HEK293 (cell line): Measurements from ENCODE around the gene ANO3.
"Not testable (repeated sequence)": the region's sequence is repeated elsewhere in the genome, so short reads cannot be mapped to it uniquely, and the experiment has no call there.

Experiments used
- CTCF ChIA-PET: fragments of 350-600 bp; formaldehyde crosslinking; extraction: SDS; loops from one replicate; lab custom pipeline; 2021; ENCODE audit warnings: antibody characterized with exemption; lab: Yijun Ruan, JAX
- POLR2A ChIA-PET: fragments of 300-600 bp; formaldehyde crosslinking; extraction: SDS; loops from one replicate; lab custom pipeline; 2020; ENCODE audit warnings: antibody characterized with exemption, inconsistent platforms; lab: Yijun Ruan, JAX
- H3K27ac ChIP-seq: fragments of 200-500 bp; sonication (Bioruptor generic); 2 replicates; pipeline ENCODE4 v1.5.1; 2014; ENCODE audit warnings: low read depth, low read length, control low read depth, inconsistent platforms; ENCODE audit errors: extremely low read depth
- H3K36me3 ChIP-seq, 2 experiments: fragments of 200-500 bp in 1 of 2; sonication (Bioruptor generic) in 1 of 2; 1 replicate in 1 of 2; 2 replicates in 1 of 2; pipeline ENCODE4 v1.5.1; 2014 to 2017; ENCODE audit warnings: inconsistent platforms in 2 of 2, low read length in 2 of 2; ENCODE audit not compliant: control insufficient read depth in 2 of 2, insufficient read depth in 1 of 2
- H3K4me1 ChIP-seq: fragments of 200-500 bp; sonication (Bioruptor generic); 2 replicates; pipeline ENCODE4 v1.5.1; 2014; ENCODE audit warnings: mild to moderate bottlenecking, low read length, inconsistent platforms; ENCODE audit not compliant: control insufficient read depth, insufficient read depth
- H3K4me3 ChIP-seq: 2 replicates; pipeline ENCODE4 v1.5.1; 2011; ENCODE audit warnings: low read depth, mild to moderate bottlenecking, control low read depth, low read length, moderate library complexity
- H3K9me3 ChIP-seq: fragments of 200-500 bp; sonication (Bioruptor generic); 2 replicates; pipeline ENCODE4 v1.5.1; 2014; ENCODE audit warnings: low read depth, low read length, inconsistent platforms; ENCODE audit not compliant: control insufficient read depth, insufficient read depth
- AEBP2 ChIP-seq: fragments of 450-650 bp; formaldehyde crosslinking; IDR thresholded peaks from 2 replicates; pipeline ENCODE4 v1.5.1; 2016; ENCODE audit warnings: missing biosample characterization, missing genetic modification characterization, borderline replicate concordance
- GFI1B ChIP-seq: fragments of 450-650 bp; formaldehyde crosslinking; IDR thresholded peaks from 2 replicates; pipeline ENCODE4 v1.5.1; 2016; ENCODE audit warnings: missing biosample characterization, missing genetic modification characterization
- HOXD13 ChIP-seq: sonication (generic); formaldehyde crosslinking; IDR thresholded peaks from 2 replicates; pipeline ENCODE4 v1.8.0; 2022; ENCODE audit warnings: missing genetic modification reagents, borderline replicate concordance
- PRDM10 ChIP-seq: fragments of 450-650 bp; formaldehyde crosslinking; IDR thresholded peaks from 2 replicates; pipeline ENCODE4 v1.5.1; 2016; ENCODE audit warnings: missing biosample characterization, missing genetic modification characterization
- RBAK ChIP-seq: fragments of 450-650 bp; formaldehyde crosslinking; IDR thresholded peaks from 2 replicates; pipeline ENCODE4 v1.5.1; 2016; ENCODE audit warnings: missing biosample characterization, missing genetic modification characterization
- TCF7L2 ChIP-seq: IDR thresholded peaks from 2 replicates; pipeline ENCODE4 v1.6.1; 2011; ENCODE audit warnings: low read depth, mild to moderate bottlenecking, inconsistent platforms, low read length, moderate library complexity, borderline replicate concordance
- ZBTB17 ChIP-seq: fragments of 450-650 bp; formaldehyde crosslinking; IDR thresholded peaks from 2 replicates; pipeline ENCODE4 v1.5.1; 2016; ENCODE audit warnings: missing biosample characterization, missing genetic modification characterization
- ZIC2 ChIP-seq: fragments of 450-650 bp; formaldehyde crosslinking; IDR thresholded peaks from 2 replicates; pipeline ENCODE4 v1.5.1; 2016; ENCODE audit warnings: missing biosample characterization, missing genetic modification characterization
- ZNF174 ChIP-seq: fragments of 450-650 bp; formaldehyde crosslinking; IDR thresholded peaks from 2 replicates; pipeline ENCODE4 v1.5.0; 2017; ENCODE audit warnings: missing biosample characterization, mild to moderate bottlenecking, missing genetic modification characterization
- ZNF2 ChIP-seq: fragments of 450-650 bp; formaldehyde crosslinking; IDR thresholded peaks from 2 replicates; pipeline ENCODE4 v1.5.1; 2016; ENCODE audit warnings: missing biosample characterization, missing genetic modification characterization
- ZNF221 ChIP-seq: fragments of 450-650 bp; formaldehyde crosslinking; IDR thresholded peaks from 2 replicates; pipeline ENCODE4 v1.5.1; 2017; ENCODE audit warnings: missing biosample characterization, missing genetic modification characterization, borderline replicate concordance
- ZNF248 ChIP-seq: fragments of 450-650 bp; formaldehyde crosslinking; IDR thresholded peaks from 2 replicates; pipeline ENCODE4 v1.5.1; 2017; ENCODE audit warnings: missing biosample characterization, missing genetic modification characterization
- ZNF280D ChIP-seq: fragments of 450-650 bp; formaldehyde crosslinking; IDR thresholded peaks from 2 replicates; pipeline ENCODE4 v1.5.1; 2016; ENCODE audit warnings: missing biosample characterization, missing genetic modification characterization
- ZNF311 ChIP-seq: fragments of 450-650 bp; formaldehyde crosslinking; IDR thresholded peaks from 2 replicates; pipeline ENCODE4 v1.5.1; 2017; ENCODE audit warnings: missing biosample characterization, missing genetic modification characterization, borderline replicate concordance
- ZNF324 ChIP-seq: fragments of 450-650 bp; formaldehyde crosslinking; IDR thresholded peaks from 2 replicates; pipeline ENCODE4 v1.5.1; 2016; ENCODE audit warnings: missing biosample characterization, missing genetic modification characterization
- ZNF423 ChIP-seq: fragments of 450-650 bp; formaldehyde crosslinking; IDR thresholded peaks from 2 replicates; pipeline ENCODE4 v1.5.1; 2016; ENCODE audit warnings: missing biosample characterization, missing genetic modification characterization
- ZNF530 ChIP-seq: fragments of 450-650 bp; formaldehyde crosslinking; IDR thresholded peaks from 2 replicates; pipeline ENCODE4 v1.5.1; 2016; ENCODE audit warnings: low read depth, missing biosample characterization, missing genetic modification characterization
- ZNF596 ChIP-seq: fragments of 450-650 bp; IDR thresholded peaks from 2 replicates; pipeline ENCODE4 v1.5.0; 2018; ENCODE audit warnings: missing biosample characterization, mild to moderate bottlenecking, missing genetic modification characterization, moderate library complexity
- ZNF654 ChIP-seq: fragments of 450-650 bp; formaldehyde crosslinking; IDR thresholded peaks from 2 replicates; pipeline ENCODE4 v1.5.1; 2016; ENCODE audit warnings: low read depth, missing biosample characterization, missing genetic modification characterization
- ZNF76 ChIP-seq: fragments of 450-650 bp; formaldehyde crosslinking; IDR thresholded peaks from 2 replicates; pipeline ENCODE4; 2016; ENCODE audit warnings: low read depth, missing biosample characterization, missing genetic modification characterization, borderline replicate concordance
- ZNF777 ChIP-seq: fragments of 450-650 bp; formaldehyde crosslinking; IDR thresholded peaks from 2 replicates; pipeline ENCODE4 v1.5.1; 2017; ENCODE audit warnings: missing biosample characterization, missing genetic modification characterization, borderline replicate concordance
- ZNF791 ChIP-seq: fragments of 450-650 bp; formaldehyde crosslinking; IDR thresholded peaks from 2 replicates; pipeline ENCODE4 v1.5.1; 2016; ENCODE audit warnings: missing biosample characterization, missing genetic modification characterization
- ZSCAN30 ChIP-seq: fragments of 450-650 bp; IDR thresholded peaks from 2 replicates; pipeline ENCODE4 v1.5.1; 2018; ENCODE audit warnings: missing biosample characterization, mild to moderate bottlenecking, missing genetic modification characterization, moderate library complexity
- ZSCAN4 ChIP-seq: fragments of 450-650 bp; formaldehyde crosslinking; IDR thresholded peaks from 2 replicates; pipeline ENCODE4 v1.5.1; 2017; ENCODE audit warnings: missing biosample characterization, missing genetic modification characterization

The ANO3 gene

GRCh38 chr11:26584818-26585217 lies 252.9 kb downstream of the ANO3 start (continued):
- TF ChIP-seq ZNF174, result no peak
- TF ChIP-seq TCF7L2, result no peak
- TF ChIP-seq GFI1B (tag by site-specific recombination), result no peak

- H3K4me3 ChIP-seq, result no peak overlapping the region
- CTCF ChIA-PET, result no interaction called here
- H3K9me3 ChIP-seq, result no peaks in the 10 kb centered on the region
- H3K36me3 ChIP-seq, result no peaks in the 10 kb centered on the region
- POLR2A ChIA-PET, result no interaction called here
- H3K27ac ChIP-seq, result no peak overlapping the region
- TF ChIP-seq RBAK, result no peak
- no peak for TF ChIP-seq ZNF791
- no peak for TF ChIP-seq ZNF248 (tag by site-specific recombination)
- no peak for TF ChIP-seq ZNF530
- TF ChIP-seq AEBP2 (tag by site-specific recombination), result no peak
- TF ChIP-seq HOXD13 (CRISPR knock-in tag), result no peak
- TF ChIP-seq ZNF2 (tag by site-specific recombination), result no peak
- TF ChIP-seq ZNF221 (tag by site-specific recombination), result no peak
- no peak for TF ChIP-seq ZNF777
- TF ChIP-seq PRDM10, result no peak
- no peak for TF ChIP-seq ZSCAN30 (tag by site-specific recombination)
- TF ChIP-seq, all 188 proteins: peak for 0
- H3K4me1 ChIP-seq, result no peaks in the 10 kb centered on the region
Measured at GRCh38 chr11:26587073-26587472, 255.1 kb downstream of the ANO3 start.

GRCh38 chr11:26593691-26594090 lies 261.8 kb downstream of the ANO3 start:
- no peak overlapping the region for H3K4me3 ChIP-seq
- H3K9me3 ChIP-seq, result no peaks in the 10 kb centered on the region
- TF ChIP-seq ZNF654 (no peak), ZNF324 (no peak), ZBTB17 (tag by site-specific recombination) (no peak), ZNF596 (tag by site-specific recombination) (no peak), ZSCAN4 (tag by site-specific recombination) (no peak), ZNF423 (tag by site-specific recombination) (no peak), ZNF311 (tag by site-specific recombination) (no peak), ZNF280D (tag by site-specific recombination) (no peak), ZIC2 (no peak), ZNF76 (tag by site-specific recombination) (no peak), ZNF777 (no peak)
- ChIA-PET POLR2A (no interaction called here), CTCF (no interaction called here)
- H3K4me1 ChIP-seq, result no peaks in the 10 kb centered on the region
- no peak overlapping the region for H3K27ac ChIP-seq
- no peaks in the 10 kb centered on the region for H3K36me3 ChIP-seq

- H3K4me1 ChIP-seq, H3K36me3 ChIP-seq, H3K4me3 ChIP-seq, H3K27ac ChIP-seq, POLR2A ChIA-PET, H3K9me3 ChIP-seq: not testable (repeated sequence)
- CTCF ChIA-PET, result interaction anchor here (0.7 kb wide), 1 partner anchor 45 kb away, joined by 3 read pairs; no protein-coding TSS in a partner anchor
Measured at GRCh38 chr11:26595207-26595865, 263.4 kb downstream of the ANO3 start.
